Measurements from ENCODE around the gene PDE3A. TPM values are rescaled to one million over a fixed set of nuclear protein-coding genes. Genes with fewer than 3 reads are reported as not detected.
"Not testable (repeated sequence)": the region's sequence is repeated elsewhere in the genome, so short reads cannot be mapped to it uniquely, and the experiment has no call there.

PDE3A gene
- total RNA-seq (10 to 100 TPM; 56.8 to 90.0 (median 71.1) TPM), polyA plus RNA-seq (10 to 100 TPM in 1 of 3 donors, 1 to 10 TPM in 2; 6.6 to 16.3 (median 9.2) TPM)

DNA sequence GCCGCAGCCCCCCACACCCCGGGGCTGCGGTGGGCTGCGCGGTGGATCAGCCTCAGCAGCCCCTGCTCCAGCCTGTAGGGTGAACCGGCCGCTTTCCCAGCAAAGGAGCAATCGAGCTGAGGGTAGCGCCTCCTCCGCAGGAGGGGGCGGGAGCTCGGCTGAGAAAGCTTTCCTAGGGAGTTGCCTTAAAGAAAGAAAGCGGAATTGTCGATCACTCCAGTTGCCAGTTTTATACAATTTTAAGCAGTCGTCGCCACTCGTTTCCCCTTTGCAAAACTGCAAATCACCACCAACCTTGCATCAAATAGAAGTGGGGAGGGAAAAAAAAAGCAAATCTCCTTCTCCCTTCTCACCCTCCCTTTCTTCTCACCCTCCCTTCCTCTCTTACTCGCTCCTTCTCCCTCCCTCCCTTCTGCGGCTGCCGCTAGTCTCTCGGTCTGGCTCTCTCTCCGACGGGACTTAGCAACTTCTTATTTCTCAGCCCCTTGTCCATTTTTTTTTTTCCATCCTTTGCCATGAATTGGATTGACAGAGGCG lies at the start of gene PDE3A:
Gene PDE3A, plus strand, starts transcription at position 424 of the 537 bp plus-strand sequence. CDS start 748 bp downstream, outside the sequence.
- Histone ChIP-seq H3K27me3 (no peaks in the 10 kb centered on the region), H3K4me1 (peaks cover 0 to 13% (median 8%) of the 10 kb centered on the region in 4 donors), H3K4me3 (peak within 1 kb of the TSS; percentile 81 to 89 (median 84)), H3K27ac (peak within 1 kb of the TSS; percentile 91 to 96 (median 94)), H3K36me3 (no peaks in the 10 kb centered on the region), H3K9me3 (no peaks in the 10 kb centered on the region)
- TF ChIP-seq, protein P1, sequence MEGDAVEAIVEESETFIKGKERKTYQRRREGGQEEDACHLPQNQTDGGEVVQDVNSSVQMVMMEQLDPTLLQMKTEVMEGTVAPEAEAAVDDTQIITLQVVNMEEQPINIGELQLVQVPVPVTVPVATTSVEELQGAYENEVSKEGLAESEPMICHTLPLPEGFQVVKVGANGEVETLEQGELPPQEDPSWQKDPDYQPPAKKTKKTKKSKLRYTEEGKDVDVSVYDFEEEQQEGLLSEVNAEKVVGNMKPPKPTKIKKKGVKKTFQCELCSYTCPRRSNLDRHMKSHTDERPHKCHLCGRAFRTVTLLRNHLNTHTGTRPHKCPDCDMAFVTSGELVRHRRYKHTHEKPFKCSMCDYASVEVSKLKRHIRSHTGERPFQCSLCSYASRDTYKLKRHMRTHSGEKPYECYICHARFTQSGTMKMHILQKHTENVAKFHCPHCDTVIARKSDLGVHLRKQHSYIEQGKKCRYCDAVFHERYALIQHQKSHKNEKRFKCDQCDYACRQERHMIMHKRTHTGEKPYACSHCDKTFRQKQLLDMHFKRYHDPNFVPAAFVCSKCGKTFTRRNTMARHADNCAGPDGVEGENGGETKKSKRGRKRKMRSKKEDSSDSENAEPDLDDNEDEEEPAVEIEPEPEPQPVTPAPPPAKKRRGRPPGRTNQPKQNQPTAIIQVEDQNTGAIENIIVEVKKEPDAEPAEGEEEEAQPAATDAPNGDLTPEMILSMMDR (IDR thresholded peaks at IDR 0.05): peak in 1 of 4 experiments; percentile 8
- TF ChIP-seq POLR2AphosphoS5 (IDR thresholded peaks at IDR 0.05) (peak in 1 of 4 donors; percentile 62), POLR2A (IDR thresholded peaks at IDR 0.05) (no peak)
- WGBS, 2 donors: 0 to 1% methylated on average over 24 of the region's 24 CpGs
- peak; percentile 90 for DNase-seq
- intact Hi-C loops (cut with DNase I): loop anchor here (2.0 to 10.0 kb wide), 6 partner anchors 96 to 626 kb away; no protein-coding TSS in a partner anchor

DNA sequence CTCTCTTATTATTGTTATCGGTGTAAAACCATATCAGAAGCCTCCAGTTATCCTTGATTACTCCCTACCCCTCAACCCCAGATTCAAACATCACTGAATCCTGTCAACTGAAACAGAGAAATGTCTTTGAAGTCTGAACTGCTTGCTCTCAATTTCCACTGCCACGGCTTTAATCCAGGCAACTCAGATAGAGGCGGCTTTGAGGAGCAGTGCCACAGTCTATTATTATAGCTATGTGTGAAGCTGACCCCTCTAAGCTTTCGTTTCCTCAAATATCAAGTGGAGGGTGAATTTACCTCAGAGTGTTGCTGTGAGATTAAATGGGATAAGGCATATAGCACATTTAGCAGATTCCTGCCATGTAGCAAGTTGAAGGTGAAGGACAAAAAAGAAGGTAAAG lies 49.0 kb upstream of the PDE3A start:
- WGBS, 2 donors: 87 to 93% methylated on average over 4 of the region's 4 CpGs

DNA sequence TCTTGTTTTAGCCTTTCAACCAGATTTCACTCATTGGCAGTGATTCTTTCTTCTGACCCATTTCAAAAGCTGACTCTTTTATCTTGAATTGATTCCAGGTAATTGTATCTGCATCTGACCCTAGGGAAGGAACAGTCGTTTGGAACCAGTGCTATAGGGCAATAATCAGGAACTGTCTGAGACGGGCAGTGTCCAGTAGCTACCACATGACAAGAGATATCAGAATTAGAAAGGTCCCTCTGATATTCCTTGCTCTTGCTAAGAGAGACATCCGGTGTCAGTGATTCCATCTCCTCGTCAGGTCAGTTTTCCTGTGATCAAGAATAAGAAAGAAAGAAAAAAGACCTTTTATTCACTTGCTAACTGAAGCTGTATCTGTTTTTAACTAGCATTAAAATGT lies 47.8 kb upstream of the PDE3A start:
- H3K27me3 ChIP-seq: no peaks in the 10 kb centered on the region
- TF ChIP-seq POLR2A (IDR thresholded peaks at IDR 0.05): no peak
- TF ChIP-seq EP300 (IDR thresholded peaks at IDR 0.05): no peak
- TF ChIP-seq POLR2AphosphoS5 (IDR thresholded peaks at IDR 0.05): no peak
- TF ChIP-seq, protein P1 (IDR thresholded peaks at IDR 0.05): no peak
- no peak overlapping the region for H3K27ac ChIP-seq
- no peaks in the 10 kb centered on the region for H3K9me3 ChIP-seq
- no peaks in the 10 kb centered on the region for H3K36me3 ChIP-seq
- no peak for DNase-seq
- 67 to 74% methylated on average over 4 of the region's 4 CpGs for WGBS, 2 donors
- intact Hi-C loops (cut with DNase I): no loop called here
- H3K4me3 ChIP-seq: no peak overlapping the region
- no peaks in the 10 kb centered on the region for H3K4me1 ChIP-seq

More for the DNA sequence above, 49.0 kb upstream of the PDE3A start:
- no peak for DNase-seq
- H3K4me1 ChIP-seq: no peaks in the 10 kb centered on the region
- no peak overlapping the region for H3K27ac ChIP-seq
- no peaks in the 10 kb centered on the region for H3K36me3 ChIP-seq
- H3K9me3 ChIP-seq: no peaks in the 10 kb centered on the region
- TF ChIP-seq POLR2AphosphoS5 (IDR thresholded peaks at IDR 0.05) (no peak), POLR2A (IDR thresholded peaks at IDR 0.05) (no peak), EP300 (IDR thresholded peaks at IDR 0.05) (no peak)
- TF ChIP-seq, protein P1 (IDR thresholded peaks at IDR 0.05): no peak
- intact Hi-C loops (cut with DNase I): no loop called here
- H3K27me3 ChIP-seq: no peaks in the 10 kb centered on the region
- H3K4me3 ChIP-seq: no peak overlapping the region

DNA sequence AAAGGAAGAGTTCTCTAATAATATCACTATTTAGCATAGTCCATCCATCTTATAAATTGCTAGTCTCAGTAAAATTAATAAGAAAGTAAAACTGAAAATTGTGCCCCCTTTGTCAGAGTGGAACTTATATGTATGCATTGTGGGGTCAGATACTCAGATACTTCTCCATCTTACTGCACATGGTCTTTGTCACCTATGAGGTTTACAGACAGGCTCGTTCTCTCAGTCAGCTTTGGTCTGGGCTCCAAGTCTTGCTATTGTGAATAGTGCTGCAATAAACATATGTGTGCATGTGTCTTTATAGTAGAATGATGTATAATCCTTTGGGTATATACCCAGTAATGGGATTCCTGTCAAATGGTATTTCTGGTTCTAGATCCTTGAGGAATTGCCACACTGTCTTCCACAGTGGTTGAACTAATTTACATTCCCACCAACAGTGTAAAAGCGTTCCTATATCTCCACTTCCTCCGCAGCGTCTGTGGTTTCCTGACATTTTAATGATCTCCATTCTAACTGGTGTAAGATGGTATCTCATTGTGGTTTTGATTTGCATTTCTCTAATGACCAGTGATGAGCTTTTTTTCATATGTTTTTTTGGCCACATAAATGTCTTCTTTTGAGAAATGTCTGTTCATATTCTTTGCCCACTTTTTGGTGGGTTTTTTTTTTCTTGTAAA lies 37.4 kb upstream of the PDE3A start:
- 50 to 78% methylated on average over 4 of the region's 4 CpGs for WGBS, 2 donors
- H3K9me3 ChIP-seq; DNase-seq; H3K4me1 ChIP-seq; H3K27ac ChIP-seq; H3K27me3 ChIP-seq; H3K4me3 ChIP-seq; H3K36me3 ChIP-seq; intact Hi-C loops (cut with DNase I): not testable (repeated sequence)

DNA sequence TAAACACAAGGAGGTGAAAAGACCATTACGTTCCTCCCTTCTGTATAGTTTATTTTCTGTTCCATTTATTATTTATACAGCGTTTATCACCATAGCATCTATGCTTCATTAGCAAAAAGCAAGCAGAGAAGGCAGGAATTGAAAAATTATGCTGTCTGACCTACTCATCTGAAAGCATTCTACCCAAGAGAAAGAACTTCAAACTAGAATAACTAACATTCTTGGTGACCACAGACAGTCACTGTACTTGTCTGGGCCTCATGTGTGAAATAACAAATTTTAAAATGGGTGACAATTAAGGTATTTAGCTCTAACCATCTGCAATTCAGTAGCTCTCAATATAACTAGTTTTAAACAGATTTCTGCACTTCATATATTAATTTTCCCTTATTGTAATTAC lies 29.3 kb upstream of the PDE3A start:
- Histone ChIP-seq H3K36me3 (no peaks in the 10 kb centered on the region), H3K27ac (no peak overlapping the region), H3K4me1 (no peaks in the 10 kb centered on the region), H3K4me3 (no peak overlapping the region), H3K27me3 (no peaks in the 10 kb centered on the region), H3K9me3 (peaks cover 0 to 3% (median 0%) of the 10 kb centered on the region in 4 donors)
- TF ChIP-seq EP300 (IDR thresholded peaks at IDR 0.05) (no peak), POLR2AphosphoS5 (IDR thresholded peaks at IDR 0.05) (no peak), POLR2A (IDR thresholded peaks at IDR 0.05) (no peak)
- TF ChIP-seq, protein P1 (IDR thresholded peaks at IDR 0.05): no peak
- intact Hi-C loops (cut with DNase I): no loop called here
- no peak for DNase-seq
- WGBS, 2 donors: 41 to 79% methylated on average over 2 of the region's 2 CpGs
